G401 (cell line): ENCODE measurements around the gene BICDL2. TPM values are rescaled to one million over a fixed set of nuclear protein-coding genes. Genes with fewer than 3 reads are reported as not detected.

ENCODE experiments used
- DNase-seq: peaks from one replicate; pipeline ENCODE4 v3.0.0-alpha.2; 2015; ENCODE audit warnings: low spot score
- in situ Hi-C: cut with HindIII; loops from 2 replicates; pipeline ENCODE4 v1.10.0; 2016; ENCODE audit warnings: low sequenced_read_pairs, mixed read lengths
- total RNA-seq: library from RNA; depleted of rRNA; stranded (reverse); fragments of >200 nt; shearing (Covaris generic); gene quantifications from 2 replicates; pipeline ENCODE4 v1.2.3, GENCODE V29; 2014

The BICDL2 gene
- total RNA-seq, 1 experiment from 2014 or later = 1.1 TPM

GRCh38 chr16:3017794-3018506 is 18.8 kb downstream of the BICDL2 start, which contains the start of gene CLDN6:
CLDN6 (minus strand) TSS chr16:3018183; CDS start chr16:3016021, 2,162 bp downstream.
- DNase-seq = no peak
- in situ Hi-C loops = no loop called here

- no peak for DNase-seq
- in situ Hi-C loops = no loop called here
These were observed 19.4 kb downstream of the BICDL2 start for GRCh38 chr16:3017344-3017743.

DNA sequence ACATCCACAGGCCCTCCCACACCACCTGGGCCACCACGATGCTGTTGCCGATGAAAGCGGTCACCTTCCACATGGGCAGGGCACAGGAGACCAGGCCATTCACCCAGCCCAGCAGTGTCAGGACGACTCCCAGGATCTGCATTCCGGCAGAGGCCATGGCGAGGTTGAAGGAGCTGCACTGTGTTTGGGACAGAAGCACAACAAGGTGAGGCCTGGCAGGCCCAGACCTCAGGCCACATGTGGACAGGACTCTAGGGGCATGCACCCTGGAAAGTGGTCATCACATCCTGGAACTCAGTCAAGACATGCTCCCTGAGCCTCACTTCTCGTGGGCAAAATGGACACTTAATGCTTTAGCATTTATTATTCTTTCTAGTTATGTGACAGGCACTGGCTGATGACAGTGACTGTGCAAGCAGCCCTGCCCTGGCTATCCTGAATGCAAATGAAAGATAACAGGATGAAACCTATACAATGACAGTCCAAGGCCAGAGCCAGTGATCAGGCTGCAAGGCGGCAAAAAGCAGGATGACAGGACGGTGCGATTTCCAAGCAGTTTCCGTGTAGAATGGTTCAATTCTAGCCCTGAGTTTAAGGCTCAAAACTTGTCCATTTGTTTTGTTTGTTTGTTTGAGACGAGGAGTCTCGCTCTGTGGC is 20.8 kb downstream of the BICDL2 start:
- in situ Hi-C loops = no loop called here
- no peak for DNase-seq

- in situ Hi-C loops = no loop called here
- no peak for DNase-seq
These were observed 21.8 kb downstream of the BICDL2 start for GRCh38 chr16:3014971-3015370.

- in situ Hi-C loops = no loop called here
These were observed 22.6 kb downstream of the BICDL2 start for GRCh38 chr16:3013998-3014690.

DNA sequence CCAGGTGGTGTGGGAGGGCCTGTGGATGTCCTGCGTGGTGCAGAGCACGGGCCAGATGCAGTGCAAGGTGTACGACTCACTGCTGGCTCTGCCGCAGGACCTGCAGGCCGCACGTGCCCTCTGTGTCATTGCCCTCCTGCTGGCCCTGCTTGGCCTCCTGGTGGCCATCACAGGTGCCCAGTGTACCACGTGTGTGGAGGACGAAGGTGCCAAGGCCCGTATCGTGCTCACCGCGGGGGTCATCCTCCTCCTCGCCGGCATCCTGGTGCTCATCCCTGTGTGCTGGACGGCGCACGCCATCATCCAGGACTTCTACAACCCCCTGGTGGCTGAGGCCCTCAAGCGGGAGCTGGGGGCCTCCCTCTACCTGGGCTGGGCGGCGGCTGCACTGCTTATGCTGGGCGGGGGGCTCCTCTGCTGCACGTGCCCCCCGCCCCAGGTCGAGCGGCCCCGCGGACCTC is 23.2 kb downstream of the BICDL2 start:
- in situ Hi-C loops = no loop called here
- no peak for DNase-seq

More at GRCh38 chr16:3013998-3014690, 22.6 kb downstream of the BICDL2 start:
- no peak for DNase-seq

- peak; percentile 39 for DNase-seq
These were observed 23.8 kb downstream of the BICDL2 start, which contains the start of gene CLDN9 for GRCh38 chr16:3012828-3013420. CLDN9 (plus strand) TSS chr16:3012923; CDS start chr16:3013363, 440 bp downstream.

DNA sequence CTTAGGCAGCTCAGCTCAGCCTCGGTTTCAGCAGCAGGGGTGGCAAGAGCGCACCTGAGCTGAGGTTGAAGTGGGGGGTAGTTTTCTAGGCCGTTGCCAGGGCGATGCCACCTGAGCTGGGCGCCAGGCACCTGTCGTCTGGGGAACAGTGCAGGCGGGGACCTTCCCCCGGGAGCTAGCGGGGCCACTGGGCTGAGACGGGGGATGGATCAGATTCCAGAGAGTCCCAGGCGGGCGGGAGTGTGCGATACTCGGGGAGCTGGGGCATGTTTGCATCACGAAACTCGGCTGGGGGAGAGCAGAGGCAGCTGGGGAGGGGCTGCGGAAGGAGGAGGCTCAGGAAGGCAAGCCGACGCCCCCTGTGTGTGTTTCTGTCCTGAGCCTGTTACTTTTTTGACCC is 24.5 kb downstream of the BICDL2 start:
- DNase-seq = no peak
- in situ Hi-C loops = no loop called here

More at GRCh38 chr16:3012828-3013420, 23.8 kb downstream of the BICDL2 start, which contains the start of gene CLDN9:
- in situ Hi-C loops = no loop called here

- in situ Hi-C loops = no loop called here
- no peak for DNase-seq
These were observed 26.2 kb downstream of the BICDL2 start for GRCh38 chr16:3010510-3010909.

DNA sequence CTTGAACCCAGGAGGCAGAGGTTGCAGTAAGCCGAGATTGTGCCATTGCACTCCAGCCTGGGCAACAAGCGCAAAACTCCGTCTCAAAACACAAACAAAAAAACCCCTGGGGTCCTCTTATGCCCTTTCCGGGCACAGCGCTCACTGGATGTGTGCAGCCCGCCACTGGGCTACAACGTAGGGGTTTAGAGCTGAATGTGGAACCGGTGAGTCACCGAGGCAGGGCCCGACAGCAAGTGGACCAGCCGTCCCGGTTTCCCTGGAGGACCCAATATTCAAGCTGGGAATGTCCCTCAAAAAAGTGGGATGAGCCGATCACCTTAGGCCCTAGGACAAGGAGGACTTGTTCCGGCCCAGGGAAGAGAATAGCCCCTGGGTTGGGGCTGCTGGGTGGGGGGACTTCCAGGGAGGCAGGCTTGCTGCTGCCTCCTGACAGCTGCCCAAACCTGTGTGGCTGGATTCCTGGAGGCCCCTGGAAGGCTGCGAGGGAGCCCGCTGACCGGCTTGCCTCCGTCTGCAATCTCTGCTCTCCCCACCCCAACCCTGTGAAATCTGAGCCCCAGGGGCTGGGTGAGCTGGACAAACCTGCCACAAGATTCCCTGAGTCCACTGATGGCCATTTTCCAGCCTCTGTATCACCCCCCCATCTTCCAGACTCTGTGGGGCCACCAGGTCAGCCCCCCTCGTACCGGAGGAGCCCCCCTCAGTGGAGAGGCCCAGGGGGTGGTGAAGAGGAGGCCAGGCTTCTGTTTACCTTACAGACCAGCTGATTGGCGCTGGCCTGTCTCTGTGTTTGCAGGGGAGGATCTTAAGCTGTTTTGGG is 27.0 kb downstream of the BICDL2 start:
- in situ Hi-C loops = no loop called here
- DNase-seq = no peak

GRCh38 chr16:3008690-3009037 is 28.1 kb downstream of the BICDL2 start:
- DNase-seq = no peak
- in situ Hi-C loops = no loop called here

- DNase-seq = no peak
- in situ Hi-C loops = no loop called here
These were observed 28.6 kb downstream of the BICDL2 start for GRCh38 chr16:3007957-3008689.

GRCh38 chr16:3007059-3007956 is 29.4 kb downstream of the BICDL2 start:
- in situ Hi-C loops = no loop called here
- no peak for DNase-seq

GRCh38 chr16:3004781-3005284 is 31.9 kb downstream of the BICDL2 start:
- in situ Hi-C loops = no loop called here
- peak; percentile 40 for DNase-seq

DNA sequence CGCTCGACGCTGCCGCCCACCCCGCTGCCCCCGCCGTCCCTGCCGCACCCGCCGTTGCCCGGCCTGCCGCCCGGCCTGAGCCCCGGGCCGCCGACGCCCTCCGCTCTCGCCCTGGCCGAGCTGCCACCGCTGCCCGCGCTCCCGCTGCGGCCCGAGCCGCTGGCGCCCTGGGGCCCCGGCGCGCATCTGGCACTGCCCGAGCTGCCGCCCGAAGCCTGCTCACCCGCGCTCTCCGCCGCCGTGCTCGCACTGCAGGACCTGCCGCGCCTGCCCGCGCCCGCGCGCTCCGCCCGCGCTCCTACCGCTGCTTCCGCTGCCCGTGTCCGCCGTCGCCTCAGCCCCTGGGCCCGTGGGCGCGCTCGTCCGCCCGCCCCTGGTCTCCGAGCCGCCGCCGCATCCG is 32.4 kb downstream of the BICDL2 start:
- no peak for DNase-seq

GRCh38 chr16:3003582-3004270 is 33.0 kb downstream of the BICDL2 start:
- DNase-seq = peak; percentile 100

More for the DNA sequence above, 32.4 kb downstream of the BICDL2 start:
- in situ Hi-C loops = no loop called here

More at GRCh38 chr16:3003582-3004270, 33.0 kb downstream of the BICDL2 start:
- in situ Hi-C loops = no loop called here
